ENCODE measurements around the gene DOCK1.

The DOCK1 gene

GRCh38 chr10:127463548-127463947, 558.3 kb downstream of the DOCK1 start:
- DNase-seq (ENCODE audit: insufficient read length, low spot score) (no peak), FAIRE-seq (no peak)
- no peak for TF ChIP-seq POLR2A (IDR thresholded peaks at IDR 0.05; ENCODE audit: low read depth, low read length)

DNA sequence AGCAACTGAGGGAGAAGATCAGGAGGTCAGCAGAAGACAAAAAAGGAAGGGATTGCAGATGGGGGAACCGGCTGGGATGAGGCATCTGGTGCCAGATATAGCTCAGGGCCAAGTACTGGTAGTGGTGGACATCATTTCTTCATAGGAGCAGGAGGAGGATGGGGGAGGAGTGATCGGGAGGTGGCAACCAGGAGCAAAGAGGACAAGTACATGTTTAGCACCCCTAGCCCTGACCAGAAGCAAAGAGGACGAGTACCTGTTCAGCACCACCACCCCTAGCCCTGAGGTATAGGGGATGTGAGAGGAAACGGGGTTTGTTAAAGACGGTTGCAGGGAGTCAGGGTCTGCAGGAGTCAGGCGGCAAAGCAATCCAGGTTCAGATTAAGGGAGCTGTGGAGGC, 559.3 kb downstream of the DOCK1 start:
- no peak for TF ChIP-seq POLR2A (IDR thresholded peaks at IDR 0.05; ENCODE audit: low read depth, low read length)
- FAIRE-seq (no peak), DNase-seq (ENCODE audit: insufficient read length, low spot score) (no peak)

GRCh38 chr10:127467811-127468210, 562.6 kb downstream of the DOCK1 start:
- no peak for FAIRE-seq
- no peak for DNase-seq (ENCODE audit: insufficient read length, low spot score)
- TF ChIP-seq POLR2A (IDR thresholded peaks at IDR 0.05; ENCODE audit: low read depth, low read length): no peak

- no peak for DNase-seq (ENCODE audit: insufficient read length, low spot score)
- FAIRE-seq: no peak
- no peak for TF ChIP-seq POLR2A (IDR thresholded peaks at IDR 0.05; ENCODE audit: low read depth, low read length)
Observed at GRCh38 chr10:127468632-127469031, 563.4 kb downstream of the DOCK1 start.

DNA sequence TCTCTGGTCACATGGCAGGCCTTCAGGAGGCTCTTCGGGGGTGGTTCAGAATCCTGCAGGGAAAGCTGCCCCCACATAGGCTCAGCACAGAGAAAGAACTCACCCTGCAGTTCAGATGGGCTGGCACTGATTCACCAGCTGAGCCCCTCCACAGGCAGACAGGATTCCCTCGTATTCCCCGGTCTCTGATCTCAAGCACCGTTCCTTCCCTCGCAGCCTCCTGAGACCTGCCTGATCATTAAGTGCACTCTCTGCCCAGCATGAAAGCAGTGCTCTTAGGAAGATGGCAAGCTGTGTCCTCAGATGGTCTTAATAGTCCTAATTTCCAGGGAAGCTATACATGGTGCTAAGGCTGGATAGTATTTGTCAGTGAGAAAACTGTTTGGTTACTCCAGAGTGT, 565.7 kb downstream of the DOCK1 start:
- TF ChIP-seq POLR2A (IDR thresholded peaks at IDR 0.05; ENCODE audit: low read depth, low read length): no peak
- FAIRE-seq (no peak), DNase-seq (ENCODE audit: insufficient read length, low spot score) (no peak)

DNA sequence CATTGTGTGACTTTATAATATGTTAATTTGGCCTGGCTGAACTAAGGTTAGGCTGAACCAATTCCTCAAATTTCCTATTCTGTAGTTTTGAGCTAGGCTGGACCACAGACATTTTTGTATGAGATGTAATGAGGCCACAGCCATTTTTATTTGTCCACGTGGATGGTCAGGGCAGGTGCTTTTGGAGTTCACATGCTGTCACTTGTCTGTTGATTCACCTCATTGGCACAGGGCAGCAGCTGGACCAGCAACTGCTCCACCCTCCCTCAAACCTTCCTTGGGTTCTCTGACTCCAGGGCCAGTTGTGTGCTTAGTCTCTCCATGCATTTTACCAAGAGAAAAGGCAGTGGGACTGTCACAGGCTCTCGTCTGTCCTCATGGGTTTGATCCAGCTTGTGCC, 567.7 kb downstream of the DOCK1 start:
- no peak for TF ChIP-seq POLR2A (IDR thresholded peaks at IDR 0.05; ENCODE audit: low read depth, low read length)
- FAIRE-seq (no peak), DNase-seq (ENCODE audit: insufficient read length, low spot score) (no peak)

DNA sequence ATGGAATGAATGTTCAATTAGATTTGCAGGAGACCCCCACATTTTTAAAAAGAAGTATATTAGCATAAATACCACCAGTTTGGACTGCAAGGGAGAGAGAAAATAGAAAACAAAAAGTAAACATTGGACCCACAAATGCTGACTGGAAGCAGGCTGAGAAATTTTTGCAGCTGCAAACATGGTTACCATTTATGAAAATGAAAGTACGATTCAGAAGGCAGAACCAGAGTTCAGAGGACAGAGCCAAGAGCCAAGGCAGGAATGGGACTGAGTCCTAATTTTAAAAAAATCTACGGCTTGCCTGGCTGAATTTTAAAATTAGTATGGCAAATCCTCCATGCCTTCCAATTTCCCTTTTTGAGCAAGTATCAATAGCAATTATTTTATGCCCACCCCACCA, 569.3 kb downstream of the DOCK1 start:
- DNase-seq (ENCODE audit: insufficient read length, low spot score) (no peak), FAIRE-seq (no peak)
- TF ChIP-seq POLR2A (IDR thresholded peaks at IDR 0.05; ENCODE audit: low read depth, low read length): no peak

GRCh38 chr10:127485153-127485857, 580.1 kb downstream of the DOCK1 start:
- FAIRE-seq (peak; percentile 58), DNase-seq (ENCODE audit: insufficient read length, low spot score) (peak; percentile 69)
- TF ChIP-seq POLR2A (IDR thresholded peaks at IDR 0.05; ENCODE audit: low read depth, low read length): no peak

DNA sequence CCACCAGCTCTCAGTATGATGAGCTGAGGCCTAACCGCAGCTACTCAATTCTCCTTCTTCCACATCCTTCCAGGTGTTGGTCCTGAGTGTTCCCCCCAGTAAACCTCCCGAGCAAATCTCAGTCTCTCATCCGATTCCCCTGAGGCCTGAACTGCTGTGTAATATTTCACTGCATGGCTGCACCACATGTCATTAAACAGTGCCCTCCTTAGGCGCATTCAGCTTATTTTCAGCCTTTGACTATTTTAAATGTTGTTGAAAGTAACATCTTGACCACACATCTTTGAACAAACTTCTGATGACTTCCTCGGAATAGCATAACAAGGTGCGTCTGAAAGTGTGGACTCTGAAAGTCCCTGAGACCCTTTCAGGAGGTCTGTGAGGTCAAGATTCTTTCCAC, 581.1 kb downstream of the DOCK1 start:
- DNase-seq (ENCODE audit: insufficient read length, low spot score) (no peak), FAIRE-seq (no peak)
- TF ChIP-seq POLR2A (IDR thresholded peaks at IDR 0.05; ENCODE audit: low read depth, low read length): no peak

DNA sequence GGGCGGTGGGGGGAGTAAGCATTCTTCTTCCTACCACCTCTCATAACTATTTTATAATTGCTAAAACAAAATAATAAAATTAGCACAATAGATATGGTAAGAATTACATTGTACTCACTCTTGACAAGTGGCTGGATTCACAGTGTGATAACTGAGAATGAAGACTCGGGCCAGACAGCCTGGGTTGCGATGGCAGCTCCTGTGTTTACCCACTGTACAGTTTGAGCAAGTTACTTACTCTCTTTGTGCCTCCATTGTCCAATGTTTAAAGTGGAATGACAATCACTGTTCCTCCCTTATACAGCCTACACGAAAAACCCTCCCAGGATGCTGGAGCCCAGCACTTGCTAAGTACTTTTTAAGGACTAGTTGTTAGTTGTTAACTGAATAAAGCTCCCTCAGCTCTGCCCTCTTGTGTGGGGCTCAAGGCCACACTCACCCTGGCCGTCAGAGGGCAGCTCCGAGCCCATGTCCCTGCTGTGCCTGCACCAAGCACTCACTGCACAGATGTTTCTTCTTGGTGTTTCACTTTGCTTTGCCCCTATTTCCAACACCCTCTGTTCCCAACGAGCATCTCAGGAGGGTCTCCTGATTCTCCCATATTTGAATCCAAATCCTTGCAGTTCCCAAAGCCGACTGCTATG, 587.5 kb downstream of the DOCK1 start:
- DNase-seq (ENCODE audit: insufficient read length, low spot score) (peak; percentile 9), FAIRE-seq (no peak)
- TF ChIP-seq POLR2A (IDR thresholded peaks at IDR 0.05; ENCODE audit: low read depth, low read length): no peak

- FAIRE-seq: no peak
- no peak for DNase-seq (ENCODE audit: insufficient read length, low spot score)
- no peak for TF ChIP-seq POLR2A (IDR thresholded peaks at IDR 0.05; ENCODE audit: low read depth, low read length)
Observed at GRCh38 chr10:127496035-127496434, 590.8 kb downstream of the DOCK1 start.

DNA sequence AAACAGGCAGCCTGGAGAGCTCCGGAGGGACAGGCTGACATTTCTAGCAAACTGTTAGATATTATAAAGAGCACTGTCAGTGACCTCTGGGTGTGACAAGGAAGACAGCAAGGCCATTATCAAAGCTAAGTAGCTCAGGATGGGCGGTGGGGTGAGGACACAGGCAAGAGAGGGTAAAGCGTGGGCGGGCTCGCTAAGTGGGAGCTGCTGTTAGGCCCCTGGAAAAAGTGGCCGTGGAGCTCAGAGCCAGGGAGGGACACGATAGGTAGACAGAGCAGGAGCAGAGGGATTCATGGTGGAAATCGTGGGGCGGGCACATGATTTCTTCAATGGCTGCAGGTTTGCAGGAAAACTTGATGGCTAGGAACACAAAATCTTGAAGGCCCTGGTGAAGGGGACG, 592.5 kb downstream of the DOCK1 start:
- no peak for FAIRE-seq

GRCh38 chr10:127498087-127498486, 592.9 kb downstream of the DOCK1 start:
- FAIRE-seq (no peak), DNase-seq (ENCODE audit: insufficient read length, low spot score) (no peak)
- no peak for TF ChIP-seq POLR2A (IDR thresholded peaks at IDR 0.05; ENCODE audit: low read depth, low read length)

More for the DNA sequence above, 592.5 kb downstream of the DOCK1 start:
- no peak for DNase-seq (ENCODE audit: insufficient read length, low spot score)
- TF ChIP-seq POLR2A (IDR thresholded peaks at IDR 0.05; ENCODE audit: low read depth, low read length): no peak

GRCh38 chr10:127500127-127500526, 594.9 kb downstream of the DOCK1 start:
- no peak for DNase-seq (ENCODE audit: insufficient read length, low spot score)
- TF ChIP-seq POLR2A (IDR thresholded peaks at IDR 0.05; ENCODE audit: low read depth, low read length): no peak

More at GRCh38 chr10:127500127-127500526, 594.9 kb downstream of the DOCK1 start:
- FAIRE-seq: no peak

Measured in H54 (cell line).